Measurements from ENCODE around the gene COL12A1.
A peak's percentile ranks its signal among the peaks of the same experiment; 100 is the strongest.

COL12A1 gene

DNA sequence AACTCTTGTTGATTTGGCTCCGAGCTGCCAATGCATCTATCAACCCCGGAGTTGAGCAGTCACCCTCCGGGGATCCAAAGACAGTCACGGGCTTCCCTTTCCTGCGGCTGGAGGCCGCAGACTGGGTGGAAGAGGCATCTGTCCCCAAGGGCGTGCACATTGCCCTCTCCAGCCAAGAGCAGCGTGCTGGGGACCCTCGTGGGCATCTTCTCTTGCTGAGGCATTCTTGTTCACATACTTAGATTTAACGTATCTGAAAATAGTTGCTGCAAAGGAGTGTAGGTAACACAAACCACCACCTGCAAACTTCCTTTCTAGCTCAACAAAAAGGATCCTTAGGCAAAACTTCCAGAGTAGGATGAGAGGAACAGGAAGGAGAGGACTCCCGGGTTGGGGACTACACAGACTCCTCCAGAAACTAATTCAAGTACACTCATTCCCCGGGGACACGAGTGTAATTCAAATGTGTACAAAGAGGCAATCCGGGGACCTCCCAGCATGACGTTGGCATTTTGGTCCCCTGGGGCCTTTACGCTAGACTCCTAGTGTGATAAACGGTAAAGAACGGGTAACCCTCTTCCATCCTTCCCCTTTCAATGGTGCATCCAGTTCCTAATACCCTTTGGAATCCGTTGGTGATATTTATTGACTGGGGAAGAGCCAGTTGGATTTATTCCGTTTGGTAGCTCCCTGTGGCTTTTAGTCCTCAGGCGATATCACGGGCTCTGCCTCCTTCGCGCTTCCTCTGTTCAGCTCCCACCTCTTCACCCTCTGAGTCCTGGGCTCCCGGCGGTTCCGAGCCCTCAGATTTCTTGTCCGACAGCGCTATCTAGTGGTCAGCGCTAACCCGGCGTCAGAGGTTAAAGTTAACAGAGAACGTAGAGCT, 2.7 kb upstream of the COL12A1 start:
- TF ChIP-seq, protein P1, sequence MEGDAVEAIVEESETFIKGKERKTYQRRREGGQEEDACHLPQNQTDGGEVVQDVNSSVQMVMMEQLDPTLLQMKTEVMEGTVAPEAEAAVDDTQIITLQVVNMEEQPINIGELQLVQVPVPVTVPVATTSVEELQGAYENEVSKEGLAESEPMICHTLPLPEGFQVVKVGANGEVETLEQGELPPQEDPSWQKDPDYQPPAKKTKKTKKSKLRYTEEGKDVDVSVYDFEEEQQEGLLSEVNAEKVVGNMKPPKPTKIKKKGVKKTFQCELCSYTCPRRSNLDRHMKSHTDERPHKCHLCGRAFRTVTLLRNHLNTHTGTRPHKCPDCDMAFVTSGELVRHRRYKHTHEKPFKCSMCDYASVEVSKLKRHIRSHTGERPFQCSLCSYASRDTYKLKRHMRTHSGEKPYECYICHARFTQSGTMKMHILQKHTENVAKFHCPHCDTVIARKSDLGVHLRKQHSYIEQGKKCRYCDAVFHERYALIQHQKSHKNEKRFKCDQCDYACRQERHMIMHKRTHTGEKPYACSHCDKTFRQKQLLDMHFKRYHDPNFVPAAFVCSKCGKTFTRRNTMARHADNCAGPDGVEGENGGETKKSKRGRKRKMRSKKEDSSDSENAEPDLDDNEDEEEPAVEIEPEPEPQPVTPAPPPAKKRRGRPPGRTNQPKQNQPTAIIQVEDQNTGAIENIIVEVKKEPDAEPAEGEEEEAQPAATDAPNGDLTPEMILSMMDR (IDR thresholded peaks at IDR 0.05), result peak; percentile 85 to 93
- Histone ChIP-seq H3K27ac (peak overlapping the region; percentile 53 to 68), H3K4me3 (peak overlapping the region; percentile 38 to 39)

DNA sequence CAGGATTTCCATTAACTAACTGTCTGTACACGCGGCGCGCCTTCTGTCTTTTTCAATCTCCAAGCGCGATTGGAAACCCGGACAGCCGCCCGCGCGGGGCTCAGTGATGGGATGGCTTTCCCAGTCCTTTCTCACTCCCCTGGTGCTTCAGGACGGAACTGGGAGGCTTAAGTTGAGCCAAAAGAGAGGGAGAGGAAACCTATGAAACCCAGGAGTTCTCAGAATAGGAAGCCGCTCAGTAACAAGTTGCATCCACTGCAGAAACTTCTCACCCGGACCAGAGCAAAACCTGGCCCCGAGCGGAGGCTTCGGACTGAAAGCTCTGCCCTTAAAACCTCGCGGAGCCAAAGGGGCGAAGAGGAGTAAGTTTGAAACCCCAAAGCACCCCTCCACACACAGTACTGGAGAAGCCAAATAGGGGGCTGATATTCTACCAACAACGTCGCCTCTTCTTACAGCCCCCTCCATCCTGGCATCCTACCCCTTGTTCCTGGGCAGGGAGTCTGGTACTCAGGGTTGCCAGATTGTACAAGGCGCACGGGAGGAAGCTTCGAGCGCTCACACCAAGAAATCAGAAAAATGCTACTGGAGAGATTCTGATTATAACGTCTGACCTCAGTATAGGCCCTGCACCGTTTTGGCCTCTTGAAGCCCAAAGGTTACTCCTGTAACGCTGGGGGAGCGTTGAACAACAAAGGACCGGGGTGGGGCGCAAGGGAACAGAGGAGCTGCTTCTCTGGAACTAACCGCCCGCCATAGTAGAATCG, 906 bp upstream of the COL12A1 start:
- TF ChIP-seq, protein P1 (IDR thresholded peaks at IDR 0.05), result no peak
- no peaks in the 10 kb centered on the region for H3K9me3 ChIP-seq
- peak overlapping the region; percentile 66 to 83 for H3K27ac ChIP-seq
- no peaks in the 10 kb centered on the region for H3K27me3 ChIP-seq
- no peak for DNase-seq
- H3K36me3 ChIP-seq, result no peaks in the 10 kb centered on the region
- intact Hi-C loops (cut with DNase I; ENCODE audit: low total_unique reads), result loop anchor here (5.0 to 10.0 kb wide), 4 partner anchors 104 to 1352 kb away; no protein-coding TSS in a partner anchor
- H3K4me1 ChIP-seq, result peaks cover 0 to 36% (median 18%) of the 10 kb centered on the region in 4 donors
- peak overlapping the region; percentile 79 to 81 for H3K4me3 ChIP-seq

More for the DNA sequence above, 2.7 kb upstream of the COL12A1 start:
- intact Hi-C loops (cut with DNase I; ENCODE audit: low total_unique reads), result loop anchor here (2.0 to 10.0 kb wide), 5 partner anchors 106 to 1354 kb away; no protein-coding TSS in a partner anchor
- H3K4me1 ChIP-seq, result peaks cover 0 to 30% (median 8%) of the 10 kb centered on the region in 4 donors
- DNase-seq, result peak; percentile 92
- no peaks in the 10 kb centered on the region for H3K27me3 ChIP-seq
- H3K36me3 ChIP-seq, result no peaks in the 10 kb centered on the region
- H3K9me3 ChIP-seq, result no peaks in the 10 kb centered on the region

DNA sequence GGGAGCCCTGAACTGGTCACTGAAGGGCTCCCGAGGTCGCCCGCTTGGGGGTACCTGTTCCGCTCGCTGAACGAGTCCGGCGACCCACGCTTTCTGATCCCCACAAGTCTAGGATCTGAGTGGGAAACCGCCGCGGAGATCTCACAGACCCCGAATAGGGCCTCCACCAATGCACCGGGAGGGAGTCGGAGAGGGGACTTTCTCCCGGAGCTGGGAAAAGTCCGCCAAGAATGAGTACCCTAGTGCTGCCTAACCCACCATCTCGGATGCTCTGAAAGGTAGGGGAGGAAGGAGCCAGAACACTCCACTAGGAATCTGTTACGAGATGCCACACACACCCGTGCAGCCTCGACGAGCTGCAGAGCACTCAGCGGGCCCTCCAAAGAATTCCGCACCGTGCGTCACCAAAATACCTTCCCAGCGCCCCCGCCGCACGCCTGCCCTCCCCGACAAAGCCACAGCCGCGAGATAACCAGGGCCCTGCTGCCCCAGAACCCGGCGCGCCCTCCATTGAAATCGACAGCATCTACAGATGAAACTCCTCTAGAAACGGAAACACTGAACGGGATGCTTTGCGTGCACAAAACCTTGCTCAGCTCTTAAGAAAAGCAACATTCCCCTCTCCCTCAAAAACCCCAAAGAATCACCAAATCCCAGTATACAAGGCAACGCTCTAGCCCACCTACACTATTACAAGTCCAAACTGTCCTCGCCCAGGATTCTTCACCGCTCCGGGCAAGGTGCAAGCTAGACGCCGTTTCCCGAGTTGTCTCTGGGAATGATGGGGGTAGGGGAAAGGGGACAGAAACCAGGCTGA, 686 bp downstream of the COL12A1 start:
- peak; percentile 50 to 72 for DNase-seq
- Histone ChIP-seq H3K27ac (peak overlapping the region; percentile 66 to 83), H3K4me3 (peak overlapping the region; percentile 79 to 81), H3K27me3 (no peaks in the 10 kb centered on the region), H3K4me1 (peaks cover 0 to 48% (median 21%) of the 10 kb centered on the region in 4 donors), H3K9me3 (no peaks in the 10 kb centered on the region), H3K36me3 (no peaks in the 10 kb centered on the region)
- intact Hi-C loops (cut with DNase I; ENCODE audit: low total_unique reads), result loop anchor here (5.0 to 10.0 kb wide), 5 partner anchors 103 to 1350 kb away; no protein-coding TSS in a partner anchor
- TF ChIP-seq, protein P1 (IDR thresholded peaks at IDR 0.05), result no peak

DNA sequence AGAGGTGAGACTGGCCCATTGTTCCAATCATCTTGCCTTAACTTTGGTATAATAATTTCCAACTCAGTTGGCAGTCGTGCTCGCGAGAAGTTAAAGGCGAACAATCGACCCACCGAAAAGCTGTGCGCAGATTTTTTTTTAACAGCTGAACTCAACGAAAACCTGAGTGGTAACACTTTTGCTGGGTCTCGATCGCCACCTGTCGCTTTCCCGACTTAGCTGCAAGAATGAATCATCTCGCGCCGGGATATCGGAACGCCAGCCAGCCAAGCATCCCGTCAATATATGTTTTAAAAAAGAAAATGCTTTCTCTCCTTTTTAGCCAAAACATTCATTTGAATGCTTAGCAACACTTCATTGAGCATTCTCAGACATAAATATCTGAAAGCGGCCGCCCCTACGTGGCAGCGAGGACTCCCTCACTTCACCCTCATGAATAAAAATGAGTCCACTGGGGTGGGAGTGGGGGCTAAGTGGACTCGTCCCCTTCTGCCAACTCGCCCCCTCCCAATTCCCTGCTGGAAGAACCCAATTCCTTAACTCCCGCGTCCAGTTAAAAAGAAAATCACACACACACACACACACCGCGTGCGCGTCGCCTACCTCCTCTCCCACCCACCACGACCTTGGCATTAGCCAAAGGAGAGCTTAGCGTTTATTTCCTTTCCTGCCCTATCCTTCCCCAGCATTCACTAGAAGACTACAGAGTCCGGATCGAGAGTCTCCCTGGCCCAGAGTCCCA, 1.5 kb downstream of the COL12A1 start:
- Histone ChIP-seq H3K27ac (peak overlapping the region; percentile 66 to 83), H3K36me3 (no peaks in the 10 kb centered on the region), H3K4me1 (peaks cover 0 to 55% (median 21%) of the 10 kb centered on the region in 4 donors), H3K4me3 (peak overlapping the region; percentile 79 to 81), H3K27me3 (no peaks in the 10 kb centered on the region), H3K9me3 (no peaks in the 10 kb centered on the region)
- intact Hi-C loops (cut with DNase I; ENCODE audit: low total_unique reads), result loop anchor here (5.0 to 10.0 kb wide), 4 partner anchors 322 to 1350 kb away; no protein-coding TSS in a partner anchor
- TF ChIP-seq, protein P1 (IDR thresholded peaks at IDR 0.05), result peak; percentile 75 to 81
- peak; percentile 72 to 92 for DNase-seq

Data from tibial artery (tissue), 4 donors.